Left lung (tissue), 10 donors: ENCODE results near the gene ZSCAN25. TPM values are rescaled to one million over a fixed set of nuclear protein-coding genes. Genes with fewer than 3 reads are reported as not detected.

Experiments
- ATAC-seq: fragments of 200-7000 bp; cut with Tn5 transposase; one replicate; pipeline ENCODE4 v1.9.1; 2020; ENCODE audit warnings: moderate library complexity
- DNase-seq, 4 donors: peaks; one replicate each; pipeline ENCODE4 v3.0.0-alpha.2; 2013 to 2020
- H3K27ac ChIP-seq, 2 donors: fragments of 200-600 bp; sonication (generic) in 1 of 2; one replicate each; pipeline versions ENCODE4 v1.5.0 to v1.8.0; 2020 to 2021
- H3K27me3 ChIP-seq, 2 donors: fragments of 200-600 bp; sonication (generic) in 1 of 2; one replicate each; pipeline versions ENCODE4 v1.5.0 to v1.8.0; 2020 to 2021
- H3K36me3 ChIP-seq, 2 donors: fragments of 200-600 bp; sonication (generic) in 1 of 2; one replicate each; pipeline versions ENCODE4 v1.5.0 to v1.8.0; 2020 to 2021
- H3K4me1 ChIP-seq, 2 donors: fragments of 200-600 bp; one replicate each; pipeline ENCODE4 v1.8.0; 2021
- H3K4me3 ChIP-seq, 2 donors: fragments of 200-600 bp; sonication (generic) in 1 of 2; one replicate each; pipeline versions ENCODE4 v1.5.0 to v1.8.0; 2020 to 2021; ENCODE audit warnings: mild to moderate bottlenecking in 1 of 2
- H3K9me3 ChIP-seq, 2 donors: fragments of 200-600 bp; sonication (generic) in 1 of 2; one replicate each; pipeline versions ENCODE4 v1.5.0 to v1.8.0; 2020 to 2021
- CTCF ChIP-seq, 2 donors: fragments of 200-600 bp; sonication (generic) in 1 of 2; IDR thresholded peaks; one replicate each; pipeline versions ENCODE4 v1.5.0 to v1.8.0; 2021; ENCODE audit warnings: antibody characterized with exemption in 2 of 2
- intact Hi-C, 2 donors: fragments of 100-400 bp; cut with DNase I; formaldehyde crosslinking; loops; one replicate each; pipeline versions ENCODE4 v1.11.2 to v1.14.2; 2022
- polyA plus RNA-seq, 6 donors: library from polyadenylated mRNA; unstranded; fragments of 120-200 nt; gene quantifications; one replicate each; pipeline ENCODE4 v1.2.1, GENCODE V29; 2013; ENCODE audit not compliant: insufficient read length in 6 of 6
- total RNA-seq, 2 donors: library from RNA; stranded (reverse); fragmentation: NEBNext Ultra II Directional; extraction: Animal tissue kit (Norgen Biotek cat#: 25700); gene quantifications; one replicate each; pipeline ENCODE4 v1.2.1, GENCODE V29; 2021
- donor health status: DM: no; HTN: yes; CAD: no.
- donor health status: DM: no; HTN: no; CAD: no.

ZSCAN25 gene
- total and polyA plus RNA-seq, 8 donors: 15.3 to 21.3 (median 19.2) TPM

- intact Hi-C loops: no loop called here
- no peaks in the 10 kb centered on the region for H3K36me3 ChIP-seq
Observed at GRCh38 chr7:99594948-99595745, 21.6 kb upstream of the ZSCAN25 start.

GRCh38 chr7:99596408-99596955 lies 20.3 kb upstream of the ZSCAN25 start:
- H3K9me3 ChIP-seq: no peaks in the 10 kb centered on the region
- ATAC-seq: no peak

More at GRCh38 chr7:99594948-99595745, 21.6 kb upstream of the ZSCAN25 start:
- TF ChIP-seq CTCF (IDR thresholded peaks at IDR 0.05): no peak
- Histone ChIP-seq H3K9me3 (no peaks in the 10 kb centered on the region), H3K27ac (no peak overlapping the region), H3K27me3 (no peaks in the 10 kb centered on the region), H3K4me3 (no peak overlapping the region), H3K4me1 (no peaks in the 10 kb centered on the region)
- DNase-seq (no peak), ATAC-seq (no peak)

GRCh38 chr7:99597762-99598501 lies 18.8 kb upstream of the ZSCAN25 start, which contains the start of gene TMEM225B:
TMEM225B (plus strand) TSS chr7:99598267; CDS start chr7:99604389, 6,122 bp downstream.
- no peaks in the 10 kb centered on the region for H3K4me1 ChIP-seq
- H3K27ac ChIP-seq: no peak within 1 kb of the TSS
- H3K27me3 ChIP-seq: no peaks in the 10 kb centered on the region
- TF ChIP-seq CTCF (IDR thresholded peaks at IDR 0.05): no peak
- DNase-seq: peak in 1 of 4 donors; percentile 72
- H3K36me3 ChIP-seq: no peaks in the 10 kb centered on the region
- no peak for ATAC-seq
- no peaks in the 10 kb centered on the region for H3K9me3 ChIP-seq
- no peak within 1 kb of the TSS for H3K4me3 ChIP-seq
- intact Hi-C loops: no loop called here

More at GRCh38 chr7:99596408-99596955, 20.3 kb upstream of the ZSCAN25 start:
- no peak for DNase-seq
- TF ChIP-seq CTCF (IDR thresholded peaks at IDR 0.05): no peak
- no peaks in the 10 kb centered on the region for H3K4me1 ChIP-seq
- no peak overlapping the region for H3K27ac ChIP-seq
- intact Hi-C loops: no loop called here
- no peaks in the 10 kb centered on the region for H3K36me3 ChIP-seq
- no peak overlapping the region for H3K4me3 ChIP-seq
- H3K27me3 ChIP-seq: no peaks in the 10 kb centered on the region

GRCh38 chr7:99599836-99600235 lies 16.9 kb upstream of the ZSCAN25 start:
- DNase-seq (no peak), ATAC-seq (no peak)
- no peaks in the 10 kb centered on the region for H3K27me3 ChIP-seq
- no peak for TF ChIP-seq CTCF (IDR thresholded peaks at IDR 0.05)
- no peaks in the 10 kb centered on the region for H3K9me3 ChIP-seq
- no peak overlapping the region for H3K27ac ChIP-seq
- no peaks in the 10 kb centered on the region for H3K4me1 ChIP-seq
- intact Hi-C loops: no loop called here
- H3K36me3 ChIP-seq: no peaks in the 10 kb centered on the region
- H3K4me3 ChIP-seq: no peak overlapping the region
